Mammary epithelial cell (primary cell): Measurements from ENCODE around the gene MALT1.

ENCODE experiments used
- EZH2 ChIP-seq: IDR thresholded peaks from 2 replicates; pipeline ENCODE4 v1.6.1; 2012; ENCODE audit warnings: low read length, inconsistent platforms, borderline replicate concordance
- TF ChIP-seq, protein P1 (sequence below), 2 donors: IDR thresholded peaks in 1 of 2; conservative IDR thresholded peaks in 1 of 2; 2 replicates each; pipeline ENCODE4 v1.5.1; 2011 to 2012; ENCODE audit warnings: inconsistent platforms in 2 of 2, low read length in 2 of 2, mild to moderate bottlenecking in 2 of 2, control low read depth in 1 of 2, low read depth in 1 of 2; ENCODE audit not compliant: insufficient read depth in 1 of 2; ENCODE audit errors: extremely low read depth in 1 of 2

DNA sequence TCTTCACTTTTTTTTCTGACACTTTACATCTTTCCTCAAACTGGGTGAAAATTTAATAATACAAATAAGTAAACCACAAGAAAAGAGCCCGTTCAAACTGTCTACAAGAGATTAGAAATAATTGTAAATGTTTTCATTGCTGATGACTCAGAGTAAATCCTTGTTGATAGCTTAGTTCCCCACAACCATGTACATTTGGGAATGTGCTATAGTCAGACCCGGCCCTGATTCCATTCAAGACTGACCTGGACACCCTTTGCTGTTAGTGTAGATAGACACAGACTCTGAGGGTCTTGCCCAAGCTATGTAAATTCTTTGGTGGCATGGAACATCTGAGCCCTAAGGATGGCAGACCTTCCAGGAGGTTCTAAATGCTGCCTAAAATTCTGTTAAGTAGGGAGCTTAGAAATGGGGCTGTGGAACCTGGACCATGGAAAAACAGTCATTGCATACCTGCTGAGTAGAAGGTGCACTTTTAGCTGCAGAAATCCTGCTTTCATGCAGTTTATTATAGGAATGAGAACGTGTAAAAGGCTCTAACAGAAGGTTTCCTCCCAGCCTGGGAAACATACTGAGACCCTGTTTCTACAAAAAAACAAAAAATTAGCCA is 3.7 kb downstream of the MALT1 start:
- TF ChIP-seq, protein P1, sequence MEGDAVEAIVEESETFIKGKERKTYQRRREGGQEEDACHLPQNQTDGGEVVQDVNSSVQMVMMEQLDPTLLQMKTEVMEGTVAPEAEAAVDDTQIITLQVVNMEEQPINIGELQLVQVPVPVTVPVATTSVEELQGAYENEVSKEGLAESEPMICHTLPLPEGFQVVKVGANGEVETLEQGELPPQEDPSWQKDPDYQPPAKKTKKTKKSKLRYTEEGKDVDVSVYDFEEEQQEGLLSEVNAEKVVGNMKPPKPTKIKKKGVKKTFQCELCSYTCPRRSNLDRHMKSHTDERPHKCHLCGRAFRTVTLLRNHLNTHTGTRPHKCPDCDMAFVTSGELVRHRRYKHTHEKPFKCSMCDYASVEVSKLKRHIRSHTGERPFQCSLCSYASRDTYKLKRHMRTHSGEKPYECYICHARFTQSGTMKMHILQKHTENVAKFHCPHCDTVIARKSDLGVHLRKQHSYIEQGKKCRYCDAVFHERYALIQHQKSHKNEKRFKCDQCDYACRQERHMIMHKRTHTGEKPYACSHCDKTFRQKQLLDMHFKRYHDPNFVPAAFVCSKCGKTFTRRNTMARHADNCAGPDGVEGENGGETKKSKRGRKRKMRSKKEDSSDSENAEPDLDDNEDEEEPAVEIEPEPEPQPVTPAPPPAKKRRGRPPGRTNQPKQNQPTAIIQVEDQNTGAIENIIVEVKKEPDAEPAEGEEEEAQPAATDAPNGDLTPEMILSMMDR (conservative IDR thresholded peaks at IDR 0.05 in 1 of 2, IDR thresholded peaks at IDR 0.05 in 1 of 2; ENCODE audit: extremely low read depth in 1 of 2, insufficient read depth in 1 of 2, low read depth in 1 of 2, low read length in 2 of 2): no peak
- TF ChIP-seq EZH2: no peak
